ENCODE measurements around the gene BEND5.

GRCh38 chr1:48785869-48786268 lies 9.2 kb upstream of the BEND5 start:
- TF ChIP-seq, protein P1, sequence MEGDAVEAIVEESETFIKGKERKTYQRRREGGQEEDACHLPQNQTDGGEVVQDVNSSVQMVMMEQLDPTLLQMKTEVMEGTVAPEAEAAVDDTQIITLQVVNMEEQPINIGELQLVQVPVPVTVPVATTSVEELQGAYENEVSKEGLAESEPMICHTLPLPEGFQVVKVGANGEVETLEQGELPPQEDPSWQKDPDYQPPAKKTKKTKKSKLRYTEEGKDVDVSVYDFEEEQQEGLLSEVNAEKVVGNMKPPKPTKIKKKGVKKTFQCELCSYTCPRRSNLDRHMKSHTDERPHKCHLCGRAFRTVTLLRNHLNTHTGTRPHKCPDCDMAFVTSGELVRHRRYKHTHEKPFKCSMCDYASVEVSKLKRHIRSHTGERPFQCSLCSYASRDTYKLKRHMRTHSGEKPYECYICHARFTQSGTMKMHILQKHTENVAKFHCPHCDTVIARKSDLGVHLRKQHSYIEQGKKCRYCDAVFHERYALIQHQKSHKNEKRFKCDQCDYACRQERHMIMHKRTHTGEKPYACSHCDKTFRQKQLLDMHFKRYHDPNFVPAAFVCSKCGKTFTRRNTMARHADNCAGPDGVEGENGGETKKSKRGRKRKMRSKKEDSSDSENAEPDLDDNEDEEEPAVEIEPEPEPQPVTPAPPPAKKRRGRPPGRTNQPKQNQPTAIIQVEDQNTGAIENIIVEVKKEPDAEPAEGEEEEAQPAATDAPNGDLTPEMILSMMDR (IDR thresholded peaks at IDR 0.05), result no peak
- TF ChIP-seq POLR2A (IDR thresholded peaks at IDR 0.05), result no peak
